Measurements from ENCODE around the gene USP11.

Gene USP11

GRCh38 chrX:47197526-47197925 lies 35.3 kb upstream of the USP11 start:
- DNase-seq (ENCODE audit: low read depth): no peak
- TF ChIP-seq CTCF (conservative IDR thresholded peaks at IDR 0.05; ENCODE audit: low read length): no peak
- H3K4me3 ChIP-seq (ENCODE audit: low read length): peak overlapping the region; percentile 9; the same call in 1 of the 2 replicates

GRCh38 chrX:47198026-47198686 lies 34.7 kb upstream of the USP11 start:
- no peak for TF ChIP-seq CTCF (conservative IDR thresholded peaks at IDR 0.05; ENCODE audit: low read length)
- H3K4me3 ChIP-seq (ENCODE audit: low read length): no peak overlapping the region
- DNase-seq (ENCODE audit: low read depth): peak; percentile 68

GRCh38 chrX:47198687-47199080 lies 34.1 kb upstream of the USP11 start:
- no peak overlapping the region for H3K4me3 ChIP-seq (ENCODE audit: low read length)
- no peak for DNase-seq (ENCODE audit: low read depth)
- TF ChIP-seq CTCF (conservative IDR thresholded peaks at IDR 0.05; ENCODE audit: low read length): no peak

- H3K4me3 ChIP-seq (ENCODE audit: low read length): no peak overlapping the region
- DNase-seq (ENCODE audit: low read depth): no peak
- no peak for TF ChIP-seq CTCF (conservative IDR thresholded peaks at IDR 0.05; ENCODE audit: low read length)
These were observed 33.5 kb upstream of the USP11 start for GRCh38 chrX:47199286-47199685.

GRCh38 chrX:47200385-47201150 lies 32.2 kb upstream of the USP11 start:
- DNase-seq (ENCODE audit: low read depth): peak; percentile 88
- TF ChIP-seq CTCF (conservative IDR thresholded peaks at IDR 0.05; ENCODE audit: low read length): peak; percentile 58
- no peak overlapping the region for H3K4me3 ChIP-seq (ENCODE audit: low read length)

- no peak for DNase-seq (ENCODE audit: low read depth)
- no peak for TF ChIP-seq CTCF (conservative IDR thresholded peaks at IDR 0.05; ENCODE audit: low read length)
- H3K4me3 ChIP-seq (ENCODE audit: low read length): no peak overlapping the region
These were observed 31.4 kb upstream of the USP11 start for GRCh38 chrX:47201345-47201944.

All from AG10803 (cell line).